Activated T-cell treated with anti-CD3 and anti-CD28 coated beads, Interleukin-2, amount 50 U/mL, for 24 hours (primary cell): ENCODE data around the gene GJB2.

ENCODE experiments used
- DNase-seq: peaks from one replicate; pipeline ENCODE4 v3.0.0-alpha.2; 2020
- H3K27ac Mint-ChIP-seq: 2 replicates; pipeline ENCODE4 v1.8.0; 2020; ENCODE audit warnings: mild to moderate bottlenecking, mixed read lengths
- H3K27me3 Mint-ChIP-seq: 2 replicates; pipeline ENCODE4 v1.8.0; 2020; ENCODE audit warnings: mixed read lengths
- H3K36me3 Mint-ChIP-seq: 2 replicates; pipeline ENCODE4 v1.8.0; 2020; ENCODE audit warnings: low read depth, mixed read lengths
- H3K4me1 Mint-ChIP-seq: 2 replicates; pipeline ENCODE4 v1.8.0; 2020; ENCODE audit warnings: low read depth, mixed read lengths
- H3K4me3 Mint-ChIP-seq: 2 replicates; pipeline ENCODE4 v1.8.0; 2020; ENCODE audit warnings: mild to moderate bottlenecking, moderate library complexity, mixed read lengths
- H3K9me3 Mint-ChIP-seq: 2 replicates; pipeline ENCODE4 v1.8.0; 2020; ENCODE audit warnings: mixed read lengths

GJB2 gene

DNA sequence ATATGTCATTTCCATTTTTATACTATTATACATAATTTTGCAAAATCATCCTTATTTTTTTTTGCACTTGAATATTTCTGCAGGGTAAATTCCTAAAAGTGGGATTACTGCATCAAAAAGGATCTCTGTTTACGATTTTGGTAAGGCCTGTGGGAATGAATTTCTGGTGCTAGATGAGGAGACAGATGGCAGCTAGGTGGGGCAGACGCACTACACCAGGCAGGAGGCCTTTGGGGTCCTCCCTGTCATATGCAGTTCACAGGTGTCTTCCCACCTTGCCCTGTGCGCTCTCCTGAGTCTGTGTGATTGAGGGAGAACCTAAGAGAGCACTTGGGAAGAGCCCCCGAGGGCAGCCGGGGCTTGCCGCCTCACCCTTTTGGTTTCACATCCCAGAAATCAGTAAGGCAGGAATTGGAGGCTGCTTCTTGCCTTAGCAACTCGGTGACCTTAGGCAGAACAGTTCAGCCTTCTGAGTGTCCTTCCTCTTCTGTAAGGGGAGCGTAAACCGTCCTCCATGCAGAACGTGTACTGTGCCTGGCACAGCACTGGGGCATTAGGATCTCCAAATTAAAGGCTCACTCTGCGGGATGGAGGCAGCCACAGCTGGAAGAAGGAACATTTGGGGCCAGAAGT is 13.4 kb upstream of the GJB2 start:
- Mint-ChIP-seq H3K36me3 (no peaks in the 10 kb centered on the region), H3K27me3 (peaks cover 31% of the 10 kb centered on the region), H3K4me1 (no peaks in the 10 kb centered on the region), H3K27ac (no peak overlapping the region), H3K4me3 (no peak overlapping the region), H3K9me3 (peaks cover 2% of the 10 kb centered on the region)
- DNase-seq, result no peak

GRCh38 chr13:20198781-20199180 is 6.0 kb upstream of the GJB2 start:
- H3K36me3 Mint-ChIP-seq, result no peaks in the 10 kb centered on the region
- peaks cover 41% of the 10 kb centered on the region for H3K27me3 Mint-ChIP-seq
- DNase-seq, result no peak

DNA sequence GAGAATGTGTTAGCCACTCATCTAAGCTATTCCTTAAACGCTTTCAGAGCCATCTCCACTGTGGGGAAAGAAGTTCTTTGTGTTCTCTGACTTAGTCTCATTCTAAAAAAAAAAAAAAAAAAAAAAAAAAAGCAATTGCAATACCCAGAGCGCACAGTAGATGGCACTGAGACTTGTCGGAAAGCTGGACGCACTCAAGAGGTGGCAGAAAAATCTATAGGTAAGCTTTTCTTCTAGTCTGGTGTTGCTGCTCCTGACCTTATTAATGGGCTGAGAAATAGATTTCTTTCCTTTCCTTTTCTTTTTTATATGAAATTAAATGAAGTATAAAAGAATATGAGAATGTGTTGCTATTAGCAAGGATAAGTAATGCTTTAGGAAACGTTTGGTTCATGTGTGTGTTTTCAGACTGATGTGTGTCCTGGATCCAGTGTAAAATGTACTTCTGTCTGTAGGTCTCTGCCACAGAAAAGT is 4.7 kb upstream of the GJB2 start:
- no peaks in the 10 kb centered on the region for H3K36me3 Mint-ChIP-seq
- no peak overlapping the region for H3K27ac Mint-ChIP-seq
- peaks cover 2% of the 10 kb centered on the region for H3K9me3 Mint-ChIP-seq
- H3K4me3 Mint-ChIP-seq, result no peak overlapping the region
- peaks cover 42% of the 10 kb centered on the region for H3K27me3 Mint-ChIP-seq
- no peak for DNase-seq
- peaks cover 21% of the 10 kb centered on the region for H3K4me1 Mint-ChIP-seq

More at GRCh38 chr13:20198781-20199180, 6.0 kb upstream of the GJB2 start:
- peaks cover 2% of the 10 kb centered on the region for H3K9me3 Mint-ChIP-seq
- no peak overlapping the region for H3K27ac Mint-ChIP-seq
- no peak overlapping the region for H3K4me3 Mint-ChIP-seq
- peaks cover 19% of the 10 kb centered on the region for H3K4me1 Mint-ChIP-seq

DNA sequence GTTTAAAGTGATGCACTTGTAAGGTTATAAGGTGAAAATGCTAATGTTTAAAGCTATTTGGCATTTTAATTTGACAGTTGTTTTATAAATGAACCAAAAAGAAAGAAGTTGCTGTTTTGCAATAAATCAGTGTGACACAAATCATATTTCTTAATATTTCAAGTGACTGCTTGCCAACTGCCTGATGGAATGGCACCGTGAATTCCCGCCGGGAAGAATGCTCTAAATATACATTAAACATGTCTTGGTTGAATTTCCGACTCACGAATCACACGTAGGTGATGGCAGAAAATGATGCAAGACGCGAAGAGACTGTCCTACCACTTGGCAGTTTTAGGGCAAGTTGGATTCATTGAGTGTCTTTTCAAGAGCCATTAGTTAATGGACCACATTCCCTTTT is 3.1 kb upstream of the GJB2 start:
- Mint-ChIP-seq H3K27ac (no peak overlapping the region), H3K4me3 (no peak overlapping the region), H3K36me3 (no peaks in the 10 kb centered on the region), H3K9me3 (no peaks in the 10 kb centered on the region), H3K4me1 (peaks cover 27% of the 10 kb centered on the region), H3K27me3 (peaks cover 56% of the 10 kb centered on the region)
- DNase-seq, result no peak

GRCh38 chr13:20193907-20194631 is 1.3 kb upstream of the GJB2 start:
- Mint-ChIP-seq H3K27ac (no peak overlapping the region), H3K9me3 (no peaks in the 10 kb centered on the region), H3K4me3 (peak overlapping the region; percentile 68), H3K4me1 (peaks cover 24% of the 10 kb centered on the region), H3K27me3 (peaks cover 66% of the 10 kb centered on the region), H3K36me3 (no peaks in the 10 kb centered on the region)
- DNase-seq, result peak; percentile 57

GRCh38 chr13:20193162-20193906 is 596 bp upstream of the GJB2 start:
- DNase-seq, result peak; percentile 52
- H3K4me1 Mint-ChIP-seq, result peaks cover 24% of the 10 kb centered on the region
- H3K27ac Mint-ChIP-seq, result no peak overlapping the region
- peak overlapping the region; percentile 68 for H3K4me3 Mint-ChIP-seq
- no peaks in the 10 kb centered on the region for H3K9me3 Mint-ChIP-seq
- peaks cover 65% of the 10 kb centered on the region for H3K27me3 Mint-ChIP-seq
- H3K36me3 Mint-ChIP-seq, result no peaks in the 10 kb centered on the region

- Mint-ChIP-seq H3K4me1 (peaks cover 24% of the 10 kb centered on the region), H3K9me3 (no peaks in the 10 kb centered on the region), H3K27ac (no peak overlapping the region), H3K36me3 (no peaks in the 10 kb centered on the region), H3K4me3 (peak overlapping the region; percentile 66), H3K27me3 (peaks cover 65% of the 10 kb centered on the region)
- DNase-seq, result peak; percentile 44
These were observed 441 bp downstream of the GJB2 start for GRCh38 chr13:20192158-20192835.

- Mint-ChIP-seq H3K4me1 (peaks cover 20% of the 10 kb centered on the region), H3K4me3 (peak overlapping the region; percentile 66), H3K27ac (no peak overlapping the region), H3K9me3 (no peaks in the 10 kb centered on the region), H3K27me3 (peaks cover 57% of the 10 kb centered on the region), H3K36me3 (no peaks in the 10 kb centered on the region)
- DNase-seq, result no peak
These were observed 1.2 kb downstream of the GJB2 start for GRCh38 chr13:20191311-20192157.

DNA sequence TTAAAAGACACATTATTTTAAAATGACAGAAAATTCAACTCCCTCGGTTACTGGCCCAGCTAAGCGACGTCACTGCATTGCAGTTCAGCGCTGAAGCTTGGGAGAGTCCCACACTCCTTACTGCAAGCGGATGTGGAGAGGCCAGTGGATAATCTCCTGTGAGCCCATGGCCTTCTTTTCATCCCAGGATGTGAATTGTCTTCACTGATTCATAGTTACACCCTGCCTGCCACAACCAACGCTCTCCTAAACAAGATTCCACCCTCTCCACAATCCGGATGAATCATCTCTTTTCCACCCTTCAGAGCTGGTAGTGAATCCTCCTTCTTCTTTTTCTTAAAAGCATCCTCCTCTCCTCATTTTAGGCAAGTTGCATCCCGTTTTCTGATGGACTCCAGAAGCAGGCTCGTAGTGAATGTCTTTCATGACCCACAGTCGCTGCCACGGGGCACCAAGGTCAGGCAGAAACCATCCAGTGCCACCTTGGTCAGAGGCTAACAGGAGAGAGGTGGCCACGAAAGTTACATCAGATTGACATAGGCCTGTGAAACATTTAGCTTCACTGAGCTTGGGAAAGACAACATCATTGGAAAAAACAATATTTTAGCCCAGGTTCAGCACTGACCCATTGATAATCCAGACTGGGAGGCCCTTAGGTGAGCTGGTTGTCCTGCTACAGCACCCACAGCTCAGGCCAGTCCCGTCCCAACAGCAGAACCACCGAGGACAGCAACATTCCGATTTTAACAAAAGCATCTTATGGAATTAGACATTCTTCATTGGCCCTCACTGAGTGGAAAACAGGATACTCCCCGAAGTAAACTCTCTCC is 2.0 kb downstream of the GJB2 start:
- H3K4me1 Mint-ChIP-seq, result peaks cover 20% of the 10 kb centered on the region
- H3K4me3 Mint-ChIP-seq, result no peak overlapping the region
- DNase-seq, result no peak
- H3K27ac Mint-ChIP-seq, result no peak overlapping the region
- peaks cover 50% of the 10 kb centered on the region for H3K27me3 Mint-ChIP-seq
- H3K9me3 Mint-ChIP-seq, result no peaks in the 10 kb centered on the region
- H3K36me3 Mint-ChIP-seq, result no peaks in the 10 kb centered on the region

GRCh38 chr13:20190076-20190475 is 2.7 kb downstream of the GJB2 start:
- Mint-ChIP-seq H3K9me3 (no peaks in the 10 kb centered on the region), H3K4me1 (peaks cover 20% of the 10 kb centered on the region), H3K36me3 (no peaks in the 10 kb centered on the region), H3K27me3 (peaks cover 44% of the 10 kb centered on the region), H3K27ac (no peak overlapping the region), H3K4me3 (no peak overlapping the region)
- no peak for DNase-seq

DNA sequence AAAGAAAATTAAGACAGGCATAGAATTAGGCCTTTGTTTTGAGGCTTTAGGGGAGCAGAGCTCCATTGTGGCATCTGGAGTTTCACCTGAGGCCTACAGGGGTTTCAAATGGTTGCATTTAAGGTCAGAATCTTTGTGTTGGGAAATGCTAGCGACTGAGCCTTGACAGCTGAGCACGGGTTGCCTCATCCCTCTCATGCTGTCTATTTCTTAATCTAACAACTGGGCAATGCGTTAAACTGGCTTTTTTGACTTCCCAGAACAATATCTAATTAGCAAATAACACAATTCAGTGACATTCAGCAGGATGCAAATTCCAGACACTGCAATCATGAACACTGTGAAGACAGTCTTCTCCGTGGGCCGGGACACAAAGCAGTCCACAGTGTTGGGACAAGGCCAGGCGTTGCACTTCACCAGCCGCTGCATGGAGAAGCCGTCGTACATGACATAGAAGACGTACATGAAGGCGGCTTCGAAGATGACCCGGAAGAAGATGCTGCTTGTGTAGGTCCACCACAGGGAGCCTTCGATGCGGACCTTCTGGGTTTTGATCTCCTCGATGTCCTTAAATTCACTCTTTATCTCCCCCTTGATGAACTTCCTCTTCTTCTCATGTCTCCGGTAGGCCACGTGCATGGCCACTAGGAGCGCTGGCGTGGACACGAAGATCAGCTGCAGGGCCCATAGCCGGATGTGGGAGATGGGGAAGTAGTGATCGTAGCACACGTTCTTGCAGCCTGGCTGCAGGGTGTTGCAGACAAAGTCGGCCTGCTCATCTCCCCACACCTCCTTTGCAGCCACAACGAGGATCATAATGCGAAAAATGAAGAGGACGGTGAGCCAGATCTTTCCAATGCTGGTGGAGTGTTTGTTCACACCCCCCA is 3.8 kb downstream of the GJB2 start:
- H3K27me3 Mint-ChIP-seq, result peaks cover 32% of the 10 kb centered on the region
- H3K4me1 Mint-ChIP-seq, result peaks cover 9% of the 10 kb centered on the region
- no peaks in the 10 kb centered on the region for H3K9me3 Mint-ChIP-seq
- H3K27ac Mint-ChIP-seq, result no peak overlapping the region
- H3K4me3 Mint-ChIP-seq, result no peak overlapping the region
- no peak for DNase-seq
- no peaks in the 10 kb centered on the region for H3K36me3 Mint-ChIP-seq

GRCh38 chr13:20186771-20187170 is 6.0 kb downstream of the GJB2 start:
- no peak overlapping the region for H3K27ac Mint-ChIP-seq
- no peak for DNase-seq
- H3K4me3 Mint-ChIP-seq, result no peak overlapping the region

More at GRCh38 chr13:20186771-20187170, 6.0 kb downstream of the GJB2 start:
- Mint-ChIP-seq H3K36me3 (no peaks in the 10 kb centered on the region), H3K4me1 (peaks cover under 1% of the 10 kb centered on the region), H3K9me3 (no peaks in the 10 kb centered on the region), H3K27me3 (peaks cover 23% of the 10 kb centered on the region)
